ENCODE results near the gene MGMT.

MGMT gene

DNA sequence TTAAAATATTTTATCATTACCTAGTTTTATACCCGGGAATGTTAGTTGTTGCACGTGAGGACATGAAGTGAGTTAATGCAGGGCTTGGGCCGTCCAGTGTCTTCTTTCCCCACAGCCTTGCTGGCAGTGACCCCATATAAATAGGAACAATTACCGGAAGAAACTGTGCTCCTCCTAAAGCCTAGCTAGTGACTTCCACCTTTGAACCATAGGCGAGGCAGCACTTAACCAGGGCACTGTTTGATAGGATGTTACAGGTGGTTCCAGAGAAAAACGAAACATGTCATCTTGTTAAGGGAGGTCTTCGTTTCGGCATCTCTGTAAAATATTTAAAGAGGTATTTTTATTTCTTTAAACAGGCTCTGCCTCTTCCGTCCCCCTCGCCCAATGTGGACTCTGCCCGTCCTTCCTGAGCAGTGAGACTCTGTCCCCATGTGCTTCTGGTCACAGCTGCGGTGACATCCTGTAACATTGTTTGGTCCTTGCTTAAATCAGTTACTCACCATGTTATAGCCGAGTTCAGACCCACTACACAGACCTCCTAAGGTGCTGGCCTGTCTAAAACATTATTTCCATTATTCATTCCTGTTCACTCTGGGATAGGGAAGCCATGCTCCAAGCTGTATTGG, 145.6 kb downstream of the MGMT start:
- TF ChIP-seq, protein P1, sequence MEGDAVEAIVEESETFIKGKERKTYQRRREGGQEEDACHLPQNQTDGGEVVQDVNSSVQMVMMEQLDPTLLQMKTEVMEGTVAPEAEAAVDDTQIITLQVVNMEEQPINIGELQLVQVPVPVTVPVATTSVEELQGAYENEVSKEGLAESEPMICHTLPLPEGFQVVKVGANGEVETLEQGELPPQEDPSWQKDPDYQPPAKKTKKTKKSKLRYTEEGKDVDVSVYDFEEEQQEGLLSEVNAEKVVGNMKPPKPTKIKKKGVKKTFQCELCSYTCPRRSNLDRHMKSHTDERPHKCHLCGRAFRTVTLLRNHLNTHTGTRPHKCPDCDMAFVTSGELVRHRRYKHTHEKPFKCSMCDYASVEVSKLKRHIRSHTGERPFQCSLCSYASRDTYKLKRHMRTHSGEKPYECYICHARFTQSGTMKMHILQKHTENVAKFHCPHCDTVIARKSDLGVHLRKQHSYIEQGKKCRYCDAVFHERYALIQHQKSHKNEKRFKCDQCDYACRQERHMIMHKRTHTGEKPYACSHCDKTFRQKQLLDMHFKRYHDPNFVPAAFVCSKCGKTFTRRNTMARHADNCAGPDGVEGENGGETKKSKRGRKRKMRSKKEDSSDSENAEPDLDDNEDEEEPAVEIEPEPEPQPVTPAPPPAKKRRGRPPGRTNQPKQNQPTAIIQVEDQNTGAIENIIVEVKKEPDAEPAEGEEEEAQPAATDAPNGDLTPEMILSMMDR (IDR thresholded peaks at IDR 0.05; ENCODE audit: low read depth, low read length) = no peak
- no peak for DNase-seq (ENCODE audit: extremely low read depth, low read depth)

DNA sequence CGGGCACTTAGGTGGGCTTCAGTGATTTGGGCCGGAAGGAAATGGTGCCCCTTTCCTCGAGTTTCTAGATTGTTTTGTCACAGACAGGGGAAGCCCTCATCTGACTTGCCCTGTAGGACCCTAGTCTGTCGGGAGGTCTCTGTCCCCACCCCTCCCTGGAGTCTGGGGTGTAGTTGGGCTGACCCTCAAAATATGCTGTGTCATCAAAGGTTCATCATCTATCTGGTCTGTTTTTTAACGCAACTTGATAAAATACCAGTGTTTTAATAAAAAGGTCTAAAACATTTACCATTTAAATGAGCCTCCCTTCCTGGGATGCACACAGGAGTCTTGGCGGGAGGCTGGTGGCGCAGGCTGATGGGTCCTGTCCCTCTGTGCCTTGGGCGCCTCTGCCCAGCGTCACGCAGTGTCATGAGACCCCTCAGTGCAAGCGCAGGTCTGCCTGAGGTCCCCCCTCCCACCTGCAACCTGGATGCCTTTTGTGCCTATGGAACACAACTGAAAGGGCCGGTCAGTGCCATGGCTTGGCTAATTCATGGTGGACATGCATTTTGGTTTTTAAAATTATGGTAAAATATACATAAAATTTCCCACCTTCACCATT, 146.4 kb downstream of the MGMT start:
- TF ChIP-seq, protein P1 (IDR thresholded peaks at IDR 0.05; ENCODE audit: low read depth, low read length) = no peak
- DNase-seq (ENCODE audit: extremely low read depth, low read depth) = no peak

DNA sequence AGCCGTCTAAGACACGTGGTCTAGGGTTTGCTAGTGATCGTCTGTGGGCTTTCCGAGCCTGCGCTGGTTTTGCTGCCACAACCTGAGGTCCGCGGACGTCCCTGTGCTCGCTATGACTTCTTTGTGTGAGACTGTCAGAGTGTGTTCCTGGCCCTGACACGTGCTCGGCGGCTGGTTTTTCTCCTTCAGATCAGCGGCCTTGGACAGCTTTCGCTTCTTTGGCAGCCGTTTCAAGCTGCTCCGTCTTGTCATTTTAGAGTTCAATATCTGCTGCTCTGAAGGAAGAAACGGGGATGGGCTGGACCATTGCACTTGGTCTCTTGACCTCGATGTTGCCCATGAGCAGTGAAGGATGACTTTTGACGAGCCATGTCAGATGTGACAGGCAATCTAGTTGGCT, 147.3 kb downstream of the MGMT start:
- TF ChIP-seq, protein P1 (IDR thresholded peaks at IDR 0.05; ENCODE audit: low read depth, low read length) = no peak
- no peak for DNase-seq (ENCODE audit: extremely low read depth, low read depth)

DNA sequence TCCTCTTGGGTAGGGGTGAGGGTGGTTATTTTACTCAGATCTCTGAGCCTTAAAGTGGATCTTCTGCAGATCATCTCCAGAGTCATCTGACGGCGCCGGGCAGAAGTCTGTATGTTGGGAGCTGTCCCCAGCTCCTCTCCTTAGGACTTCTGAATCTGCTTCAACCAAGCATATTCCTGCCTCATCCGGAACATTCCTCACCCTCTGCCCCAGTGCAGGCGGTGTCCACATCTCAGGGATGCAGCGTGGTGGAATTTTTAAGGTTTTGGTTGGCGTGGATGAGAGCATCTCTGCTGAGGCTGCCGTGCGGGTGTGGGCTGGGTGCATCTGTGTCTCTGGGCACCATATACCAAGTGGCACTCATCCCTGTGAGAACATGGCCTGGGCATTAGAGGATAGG, 148.3 kb downstream of the MGMT start:
- no peak for DNase-seq (ENCODE audit: extremely low read depth, low read depth)
- TF ChIP-seq, protein P1 (IDR thresholded peaks at IDR 0.05; ENCODE audit: low read depth, low read length) = no peak

DNA sequence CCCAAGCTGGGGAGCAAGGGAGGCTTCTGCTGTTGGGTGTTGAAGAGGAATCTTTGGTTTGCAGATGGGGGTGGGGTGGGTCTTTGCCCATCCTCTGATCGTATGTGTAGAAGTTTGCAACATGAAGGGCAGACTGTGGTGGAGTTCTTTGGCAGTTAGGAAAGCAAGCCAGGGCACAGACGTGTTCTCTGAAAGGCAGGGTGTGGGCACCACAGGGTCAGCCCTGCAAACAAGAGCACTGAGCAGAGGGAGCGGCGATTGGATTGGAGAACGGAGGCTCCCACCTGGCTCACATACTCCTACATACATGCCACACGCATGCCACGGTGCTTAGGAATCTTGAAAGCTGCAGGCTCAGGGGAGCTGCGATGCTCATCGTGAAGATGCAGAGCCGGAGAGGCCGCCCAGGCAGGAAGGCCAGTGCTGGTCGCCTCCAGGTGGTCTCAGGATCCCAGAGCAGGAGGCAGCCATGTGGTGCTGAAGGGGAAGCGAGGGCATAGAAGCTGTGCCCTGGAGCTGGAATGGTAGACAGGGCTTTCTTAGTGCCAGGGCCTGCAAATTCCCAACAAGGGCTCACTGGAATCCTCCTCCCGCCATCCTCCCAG, 149.0 kb downstream of the MGMT start:
- TF ChIP-seq, protein P1 (IDR thresholded peaks at IDR 0.05; ENCODE audit: low read depth, low read length) = no peak
- DNase-seq (ENCODE audit: extremely low read depth, low read depth) = no peak

DNA sequence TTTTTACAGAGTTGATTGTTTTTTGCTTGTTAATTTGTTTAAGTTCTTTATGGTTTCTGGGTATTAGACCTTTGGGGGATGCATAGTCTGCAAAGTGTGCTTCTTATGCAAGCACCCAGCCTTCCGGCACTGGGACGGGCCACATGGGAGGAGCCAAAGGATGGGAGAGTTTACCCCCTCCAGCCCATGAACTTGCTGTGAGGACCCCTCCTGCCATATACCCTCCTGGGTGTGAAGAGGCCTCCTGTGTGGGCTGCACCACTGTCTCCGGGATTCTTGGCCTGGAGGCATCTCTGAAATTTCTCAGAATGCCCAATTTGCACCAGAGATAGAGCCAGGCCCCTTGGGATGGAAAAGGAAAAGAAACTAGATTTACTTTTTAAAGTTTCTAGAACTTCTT, 150.7 kb downstream of the MGMT start:
- TF ChIP-seq, protein P1 (IDR thresholded peaks at IDR 0.05; ENCODE audit: low read depth, low read length) = no peak
- DNase-seq (ENCODE audit: extremely low read depth, low read depth) = no peak

DNA sequence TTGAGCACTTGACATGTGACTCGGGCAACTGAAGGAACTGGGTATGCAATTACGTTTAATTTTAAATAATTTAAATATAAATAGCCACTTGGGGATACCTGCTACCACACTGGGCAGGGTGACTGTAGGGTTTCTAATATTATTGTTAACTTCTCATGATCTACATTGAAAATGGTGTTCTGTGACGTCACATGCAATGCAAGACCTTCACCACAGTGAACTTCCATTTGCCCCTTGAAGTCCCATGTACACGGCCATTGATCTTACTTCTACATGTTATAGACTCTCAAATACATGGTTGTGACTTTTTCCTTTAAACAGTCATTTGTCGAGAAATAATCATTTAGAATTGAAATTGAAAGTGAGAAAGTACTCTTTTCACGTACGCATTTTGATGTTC, 154.0 kb downstream of the MGMT start:
- DNase-seq (ENCODE audit: extremely low read depth, low read depth) = no peak
- TF ChIP-seq, protein P1 (IDR thresholded peaks at IDR 0.05; ENCODE audit: low read depth, low read length) = no peak
